GM21825 (cell line): ENCODE measurements around the gene FBXL13.
"Not testable (repeated sequence)": the region's sequence is repeated elsewhere in the genome, so short reads cannot be mapped to it uniquely, and the experiment has no call there.

Experiments used
- ATAC-seq: cut with Tn5 transposase; IDR thresholded peaks from one replicate; pipeline ENCODE4 v1.9.1; 2021; ENCODE audit warnings: mild to moderate bottlenecking, moderate library complexity; ENCODE audit not compliant: unreplicated experiment

FBXL13 gene

DNA sequence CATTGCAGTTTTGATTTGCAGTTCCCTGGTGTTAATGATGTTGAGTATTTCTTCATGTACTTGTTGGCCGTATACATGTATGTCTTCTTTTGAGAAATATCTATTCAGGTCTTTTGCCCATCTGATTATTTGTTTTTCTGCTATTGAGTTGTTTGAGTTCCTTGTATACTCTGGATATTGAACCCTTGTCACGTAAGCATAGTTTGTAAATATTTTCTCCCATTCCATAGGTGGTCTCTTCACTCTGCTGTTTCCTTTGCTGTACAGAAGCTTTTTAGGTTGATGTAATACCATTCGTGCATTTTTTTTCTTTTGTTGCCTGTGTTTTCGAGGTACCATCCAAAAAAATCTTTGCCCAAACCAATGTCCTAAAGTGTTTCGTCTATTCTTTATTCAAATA is 205.4 kb downstream of the FBXL13 start:
- ATAC-seq: no peak

DNA sequence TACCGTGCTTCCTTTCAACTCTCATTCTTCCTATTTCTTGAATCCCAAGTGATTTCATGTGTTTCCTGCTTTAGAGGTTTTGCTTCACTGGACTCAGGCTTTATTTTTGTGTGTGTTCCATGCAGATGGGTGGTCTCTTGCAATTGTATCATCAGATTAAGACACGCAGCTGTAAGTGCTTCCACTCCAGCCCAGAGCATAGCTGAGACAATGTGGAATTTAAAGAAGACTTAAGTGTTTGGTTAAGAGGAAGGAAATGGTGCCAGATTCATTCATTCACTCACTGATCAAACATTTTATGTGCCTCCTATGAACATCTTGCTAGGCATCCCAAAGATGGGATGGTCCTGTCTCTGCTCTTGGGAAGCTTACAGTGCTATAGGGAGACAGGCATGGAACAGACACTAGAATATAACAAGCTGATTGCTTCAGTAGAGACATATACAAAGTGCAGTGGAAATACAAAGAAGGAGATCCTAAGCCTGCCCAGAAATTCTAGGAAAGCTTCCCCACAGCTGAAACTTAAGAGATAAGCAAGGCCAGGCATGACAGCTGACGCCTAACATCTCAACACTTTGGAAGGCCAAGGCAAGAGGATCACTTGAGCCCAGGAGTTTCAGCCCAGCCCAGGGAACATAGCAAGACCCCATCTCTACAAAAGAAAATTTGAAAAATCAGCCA is 207.9 kb downstream of the FBXL13 start:
- ATAC-seq: no peak

DNA sequence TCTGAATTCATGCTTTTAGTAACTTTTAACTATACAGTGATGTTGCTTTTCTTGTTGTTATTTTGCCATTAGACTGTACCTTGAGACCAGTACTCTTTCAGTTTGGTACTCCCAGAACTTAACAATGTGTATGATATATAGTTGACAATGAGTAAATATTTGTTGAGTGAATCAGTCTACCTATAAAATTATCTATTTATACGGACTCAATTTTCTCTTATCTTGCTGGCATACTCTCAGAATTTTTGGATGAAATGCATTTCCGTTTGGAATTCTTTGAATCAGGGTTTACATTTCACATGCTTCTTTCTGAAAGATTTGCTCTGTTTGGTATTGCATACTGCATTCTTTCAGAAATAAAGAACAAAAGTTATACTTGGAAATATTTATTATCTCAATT is 209.6 kb downstream of the FBXL13 start:
- no peak for ATAC-seq

DNA sequence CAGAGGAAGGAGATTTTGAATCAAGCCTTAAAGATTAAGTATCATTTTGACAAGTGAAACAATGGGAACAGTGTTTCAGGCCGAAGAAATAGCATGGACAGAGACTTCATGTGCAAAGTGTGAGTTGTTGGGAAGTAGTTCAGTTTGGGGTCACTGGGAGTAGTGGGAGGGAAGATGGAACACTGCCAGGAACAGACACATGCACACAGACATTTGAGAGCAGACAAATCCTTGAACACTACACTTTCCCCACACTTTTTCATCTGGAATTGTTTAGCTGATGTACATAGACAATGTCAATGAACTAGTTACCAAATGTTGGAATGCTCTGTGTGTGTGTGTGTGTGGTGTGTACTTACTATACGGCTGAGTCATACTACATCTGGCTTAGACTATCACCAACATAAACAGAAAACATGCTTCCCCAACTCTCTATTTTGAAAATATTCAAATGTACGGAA is 214.2 kb downstream of the FBXL13 start:
- no peak for ATAC-seq

DNA sequence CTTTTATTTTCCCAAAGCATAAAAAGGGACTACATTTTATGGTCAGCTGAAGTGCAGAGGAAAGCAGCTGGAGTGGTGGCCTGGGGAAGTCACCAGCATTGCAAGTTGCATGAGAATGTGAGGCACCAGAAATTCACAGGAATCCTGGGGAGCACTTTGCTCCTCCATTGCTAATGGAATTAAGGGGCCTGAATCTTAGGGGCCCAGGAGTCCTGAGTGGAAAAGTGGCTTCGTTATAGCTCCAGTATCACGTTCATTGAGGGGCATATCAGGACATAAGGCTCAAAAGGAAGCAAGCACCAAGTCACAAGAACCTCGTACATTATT is 214.8 kb downstream of the FBXL13 start:
- no peak for ATAC-seq

DNA sequence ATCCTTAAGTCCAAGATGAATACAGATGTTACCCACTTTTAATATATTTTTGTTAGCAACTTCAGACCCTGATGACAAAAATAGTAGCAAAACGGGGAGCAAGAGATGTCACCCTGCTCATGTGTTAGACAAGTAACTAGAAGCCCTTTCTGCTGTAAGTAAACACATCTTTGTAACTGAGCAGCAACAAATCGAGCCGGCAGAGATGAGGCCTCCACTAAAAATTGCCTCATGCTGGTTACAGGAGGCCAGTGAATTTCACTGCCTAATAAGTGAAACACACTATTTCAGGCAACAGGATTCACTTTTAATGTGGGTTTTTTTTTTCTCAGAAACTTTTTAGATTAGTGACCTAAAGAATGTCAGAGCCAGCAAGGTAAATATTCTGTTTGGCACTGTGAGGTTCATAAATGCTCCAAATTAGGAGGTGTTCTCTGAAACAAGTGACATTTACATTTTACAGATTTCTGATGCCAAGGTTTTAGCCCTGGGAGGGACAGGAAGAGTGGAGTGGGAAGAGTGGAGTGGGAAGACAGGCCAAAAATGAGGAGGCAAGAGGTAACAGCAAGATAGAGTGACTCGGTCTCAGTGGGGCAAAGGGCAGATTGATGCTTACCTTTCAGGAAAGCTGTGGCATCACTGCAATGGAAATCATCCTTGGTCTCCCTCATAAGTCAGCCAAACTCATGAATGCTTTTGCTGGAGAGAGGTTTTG is 215.4 kb downstream of the FBXL13 start:
- ATAC-seq: no peak

DNA sequence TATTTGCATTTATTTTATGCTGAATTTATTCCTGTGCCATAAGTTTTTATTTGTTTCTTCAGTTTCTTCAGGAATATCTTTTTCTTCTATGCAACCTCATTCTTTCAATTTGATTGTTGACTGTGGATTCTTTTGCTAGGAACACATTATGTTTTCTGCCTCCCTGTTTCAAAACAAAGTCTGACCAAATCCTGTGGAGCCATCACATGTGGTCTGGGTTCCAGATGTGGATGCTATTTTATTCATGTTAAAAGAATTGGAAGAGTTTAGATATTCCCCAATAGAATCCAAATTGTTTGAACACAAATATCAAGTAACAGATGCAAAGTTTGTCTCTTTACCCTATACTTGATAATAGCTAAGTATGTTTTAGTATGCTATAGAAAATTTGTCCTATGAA is 218.6 kb downstream of the FBXL13 start:
- ATAC-seq: no peak

DNA sequence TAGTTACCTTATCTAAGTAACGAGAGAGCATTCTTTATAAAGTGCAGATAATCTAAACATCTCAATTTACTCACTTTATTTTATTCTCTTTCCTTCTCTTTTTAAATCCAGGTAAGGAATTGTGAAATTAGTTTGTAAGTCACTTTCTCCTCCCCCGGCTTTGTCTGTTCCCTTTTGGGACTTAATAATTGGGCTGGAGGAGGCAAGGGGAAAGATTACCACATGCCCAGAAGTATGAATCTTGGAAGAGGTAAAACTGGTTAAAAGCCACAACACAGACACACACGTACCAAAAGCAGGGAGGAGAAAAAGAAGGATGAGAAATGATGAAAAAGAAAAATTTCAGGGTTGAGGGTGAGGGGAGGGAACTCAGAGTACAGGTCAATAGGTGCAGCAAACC is 225.1 kb downstream of the FBXL13 start:
- ATAC-seq: no peak

DNA sequence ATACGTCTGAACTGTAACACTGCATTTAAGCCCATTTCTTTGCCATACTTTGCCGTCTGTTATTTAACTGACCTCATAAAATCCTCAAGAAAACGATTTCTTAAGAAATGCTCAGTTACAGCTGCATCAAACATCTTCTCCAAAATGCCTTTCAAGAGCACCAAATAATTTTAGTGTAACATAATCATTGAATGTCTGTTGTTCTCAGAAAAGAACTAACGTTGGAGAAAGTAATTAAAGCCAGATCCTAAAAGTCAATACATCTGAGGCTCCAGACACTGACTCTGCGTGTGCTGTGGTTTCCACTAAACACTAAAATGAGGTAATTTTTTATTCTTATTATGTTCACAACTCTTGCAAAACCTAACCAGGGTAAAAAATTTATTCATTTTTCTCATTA is 225.5 kb downstream of the FBXL13 start:
- no peak for ATAC-seq

DNA sequence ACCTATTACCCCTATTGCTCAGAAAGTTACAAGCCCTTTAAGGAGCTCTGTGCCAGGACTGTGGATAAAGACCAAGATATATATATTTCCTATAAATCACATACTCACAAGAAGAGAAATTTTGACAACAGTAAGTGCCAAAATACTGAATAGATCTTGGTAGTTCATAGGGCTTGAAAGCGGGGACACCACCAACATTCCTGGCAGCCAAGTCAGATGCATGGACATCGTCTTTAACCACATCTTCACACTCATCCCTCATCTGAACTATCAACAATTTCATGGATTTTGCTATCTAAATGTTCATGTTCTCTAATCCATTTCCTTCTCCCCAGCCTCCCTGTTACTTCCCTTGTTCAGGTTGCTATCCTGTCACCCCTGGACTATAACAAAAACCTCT is 229.2 kb downstream of the FBXL13 start:
- ATAC-seq: no peak

DNA sequence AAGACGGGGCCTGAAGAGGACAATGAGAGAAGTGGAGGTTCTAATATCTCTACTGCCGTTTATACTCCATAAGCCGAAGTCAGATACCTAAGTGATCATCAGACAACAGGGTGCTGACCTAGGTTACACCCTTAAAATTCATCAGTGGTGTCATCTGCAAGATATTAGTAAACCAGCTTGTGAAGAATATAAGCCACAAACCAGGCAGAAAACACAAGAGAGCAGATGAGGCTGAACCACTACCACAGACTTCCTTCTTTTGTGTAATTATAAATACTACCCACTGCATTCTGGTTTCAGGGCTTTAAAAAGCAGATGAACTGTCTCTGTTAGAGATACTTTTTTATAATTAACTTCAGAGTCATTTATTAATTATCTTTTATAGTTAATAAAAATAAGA is 230.7 kb downstream of the FBXL13 start:
- peak; percentile 81 for ATAC-seq

DNA sequence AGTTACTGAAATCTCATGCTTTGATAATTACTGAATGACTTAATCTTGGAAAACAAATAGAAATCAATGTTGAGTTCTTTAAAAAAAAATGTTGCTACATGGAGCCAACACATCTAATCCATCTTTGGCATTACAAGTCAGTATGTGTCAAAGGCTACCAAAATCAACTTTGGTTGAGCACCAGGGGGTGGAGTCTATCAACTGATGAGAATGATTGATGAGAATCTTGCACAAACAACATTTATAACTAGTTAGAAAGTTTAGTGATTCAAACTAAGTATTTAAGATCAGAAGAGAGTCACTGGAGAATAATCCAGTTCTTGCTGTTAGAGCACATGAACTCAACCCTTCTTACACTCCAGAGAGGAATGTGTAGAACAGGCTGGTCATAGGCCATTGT is 232.3 kb downstream of the FBXL13 start:
- ATAC-seq: no peak

DNA sequence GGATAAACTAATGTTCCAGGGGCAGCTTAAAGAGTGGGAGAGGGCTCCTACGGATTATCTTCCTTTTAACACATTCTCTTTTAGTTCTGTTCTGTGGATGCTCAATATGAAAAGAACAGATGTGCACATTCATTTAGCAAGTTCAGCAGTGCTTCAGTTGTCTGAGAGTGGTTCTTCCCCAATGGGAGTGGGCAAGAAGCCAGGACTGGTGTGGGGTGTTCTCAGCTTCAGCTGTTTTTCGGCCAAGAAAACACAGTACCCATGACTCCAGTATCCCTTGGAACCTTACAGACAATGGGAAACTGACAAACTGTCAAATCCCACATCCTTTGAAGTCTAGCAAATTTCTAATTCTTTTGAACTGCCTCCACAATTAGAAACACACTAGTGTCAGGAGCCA is 233.3 kb downstream of the FBXL13 start:
- no peak for ATAC-seq

DNA sequence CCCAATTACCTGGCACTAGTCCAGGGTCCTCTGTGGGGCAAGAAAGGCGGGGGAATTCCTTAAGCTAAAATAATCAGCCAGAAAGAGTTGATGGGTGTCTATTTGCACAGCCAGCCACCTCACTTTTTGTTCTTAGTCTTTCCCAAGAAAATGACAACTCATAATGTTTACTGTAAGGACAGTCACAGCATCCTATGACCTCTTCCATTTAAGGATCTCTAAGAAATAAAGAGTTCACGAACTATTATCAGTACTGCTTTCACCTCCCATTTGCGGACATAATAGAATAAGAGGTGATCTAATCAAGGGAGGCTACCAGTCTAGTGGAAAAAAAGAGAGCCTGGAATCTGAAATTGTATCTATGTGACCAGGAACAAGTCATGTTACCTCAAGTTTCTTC is 234.2 kb downstream of the FBXL13 start:
- ATAC-seq: no peak

DNA sequence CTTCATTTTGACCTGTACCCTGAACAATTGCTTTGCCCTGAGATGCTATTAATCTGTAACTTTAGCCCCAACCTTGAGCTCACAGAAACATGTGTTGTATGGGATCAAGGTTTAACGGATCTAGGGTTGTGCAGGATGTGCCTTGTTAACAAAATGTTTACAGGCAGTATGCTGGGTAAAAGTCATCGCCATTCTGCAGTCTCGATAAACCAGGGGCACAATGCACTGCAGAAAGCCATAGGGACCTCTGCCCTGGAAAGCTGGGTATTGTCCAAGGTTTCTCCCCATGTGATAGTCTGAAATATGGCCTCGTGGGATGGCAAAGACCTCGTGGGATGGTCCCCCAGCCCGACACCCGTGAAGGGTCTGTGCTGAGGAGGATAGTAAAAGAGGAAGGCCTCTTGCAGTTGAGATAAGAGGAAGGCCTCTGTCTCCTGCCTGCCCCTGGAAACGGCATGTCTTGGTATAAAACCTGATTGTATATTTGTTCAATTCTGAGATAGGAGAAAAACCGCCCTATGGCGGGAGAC is 236.0 kb downstream of the FBXL13 start:
- ATAC-seq: not testable (repeated sequence)

DNA sequence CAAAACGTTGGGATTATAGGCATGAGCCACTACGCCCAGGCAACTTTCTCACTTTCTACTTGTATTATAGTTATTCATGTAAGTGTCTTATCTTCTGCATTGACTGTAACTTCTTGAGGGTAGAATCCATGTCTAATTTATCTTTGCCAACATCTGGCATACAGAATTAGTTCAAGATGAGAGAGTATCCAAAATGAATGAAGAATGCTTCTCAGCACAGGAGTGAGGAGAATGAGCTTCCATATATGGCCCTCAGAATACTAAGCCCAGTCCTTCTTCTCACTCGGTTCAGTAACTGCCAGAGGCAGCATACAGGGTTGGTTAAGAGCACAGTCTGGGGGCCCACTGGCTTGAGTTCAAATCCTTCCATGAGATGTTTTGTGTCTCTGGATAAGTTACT is 236.8 kb downstream of the FBXL13 start:
- ATAC-seq: no peak

DNA sequence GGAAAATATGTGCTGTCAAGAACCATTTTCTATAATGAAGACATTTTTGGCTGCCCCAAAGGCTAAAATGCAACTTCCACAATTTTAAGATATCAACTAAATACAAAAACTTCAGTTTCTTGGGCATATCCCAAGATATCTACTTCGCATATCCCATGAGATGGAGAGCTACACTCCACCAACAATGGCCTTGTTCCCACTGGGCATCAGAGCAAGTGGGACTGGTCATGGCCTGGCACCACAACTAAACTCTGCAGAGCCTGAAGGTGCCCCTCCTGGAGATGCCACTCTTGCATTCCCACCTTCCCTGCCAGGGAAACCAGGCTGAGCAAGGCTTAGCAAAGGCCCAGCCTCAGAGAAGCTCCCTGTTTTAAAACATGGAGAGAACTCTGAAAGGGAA is 237.6 kb downstream of the FBXL13 start:
- no peak for ATAC-seq

DNA sequence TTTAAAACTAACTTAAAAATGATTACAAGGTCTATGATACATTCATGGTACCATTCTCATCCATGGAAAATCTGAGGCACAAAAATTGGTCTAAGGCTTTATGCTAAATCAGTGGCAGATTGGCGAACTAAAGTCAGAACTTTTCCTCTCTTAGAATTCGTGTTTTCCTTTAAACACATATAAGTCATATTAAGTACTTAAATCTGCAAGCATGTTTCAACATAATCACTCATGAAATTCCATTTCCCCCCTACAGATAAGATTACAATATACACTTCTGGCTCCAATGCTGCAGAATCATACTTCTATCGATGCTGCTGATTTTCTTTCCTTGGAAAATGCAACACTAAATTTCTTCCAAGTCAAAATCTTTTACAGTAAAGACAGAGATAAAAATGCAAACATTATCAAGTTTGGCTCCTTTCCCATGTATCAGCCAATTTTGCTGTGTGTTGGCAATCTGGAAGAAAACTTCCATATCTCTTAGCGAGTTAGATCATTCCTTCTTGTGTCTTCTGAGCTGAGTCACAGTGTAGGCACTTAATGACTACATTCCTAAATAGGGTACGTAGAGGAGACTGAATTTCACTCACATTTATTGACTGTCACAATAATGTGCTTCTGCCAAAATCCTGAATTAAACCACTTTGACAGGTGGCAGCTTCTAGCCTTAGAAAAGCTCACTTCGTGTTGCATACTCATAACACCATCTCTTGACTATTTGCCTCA is 238.2 kb downstream of the FBXL13 start:
- ATAC-seq: no peak

DNA sequence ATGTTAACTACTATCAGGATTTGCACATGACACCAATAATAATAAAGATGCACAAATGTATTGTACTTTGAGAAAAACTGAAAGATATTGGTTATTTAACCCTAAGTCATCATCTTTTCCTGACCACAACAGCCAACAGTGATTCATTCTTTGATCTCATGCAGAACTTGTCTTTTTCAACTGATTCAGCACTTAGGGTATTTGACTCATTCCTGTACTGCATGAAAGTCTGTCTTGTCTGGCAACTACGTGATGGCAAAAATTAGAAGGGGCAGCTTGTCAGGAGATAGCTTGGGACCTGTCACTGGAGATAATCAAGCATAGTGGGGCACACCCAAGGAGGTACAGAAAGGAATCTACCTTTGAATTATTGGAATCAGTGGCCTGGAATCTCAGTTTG is 239.6 kb downstream of the FBXL13 start:
- peak; percentile 91 for ATAC-seq

DNA sequence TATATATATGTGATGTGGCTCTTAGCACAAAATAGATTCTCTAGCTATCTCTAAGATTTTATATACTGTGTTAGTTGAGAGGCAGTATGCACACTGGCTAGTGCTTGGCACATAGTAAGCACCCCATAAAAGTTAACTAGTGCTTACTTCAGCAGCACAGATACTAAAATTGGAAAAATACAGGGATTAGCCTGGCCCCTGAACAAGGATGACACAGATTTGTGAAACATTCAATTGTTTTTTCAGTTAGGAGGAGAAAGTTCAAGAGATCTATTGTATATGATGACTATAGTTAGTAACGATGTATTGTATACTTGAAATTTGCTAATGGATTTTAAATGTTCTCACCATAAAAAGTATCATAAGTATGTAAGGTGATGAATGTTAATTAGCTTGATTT is 240.1 kb downstream of the FBXL13 start:
- no peak for ATAC-seq

DNA sequence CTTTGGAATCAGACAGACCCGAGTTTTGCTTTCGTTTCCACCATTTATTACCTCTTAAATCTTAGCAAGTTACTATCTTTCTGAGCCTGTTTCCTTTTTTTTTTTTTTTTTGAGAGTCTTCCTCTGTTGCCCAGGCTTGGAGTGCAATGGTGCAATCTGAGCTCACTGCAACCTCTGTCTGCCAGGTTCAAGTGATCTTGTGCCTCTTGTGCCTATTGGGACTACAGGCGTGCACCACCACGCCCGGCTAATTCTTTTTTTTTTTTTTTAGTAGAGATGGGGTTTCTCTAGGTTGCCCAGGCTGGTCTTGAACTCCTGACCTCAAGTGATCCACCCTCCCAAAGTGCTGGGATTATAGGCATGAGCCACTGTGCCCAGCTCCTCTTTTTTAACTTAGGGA is 241.3 kb downstream of the FBXL13 start:
- no peak for ATAC-seq

DNA sequence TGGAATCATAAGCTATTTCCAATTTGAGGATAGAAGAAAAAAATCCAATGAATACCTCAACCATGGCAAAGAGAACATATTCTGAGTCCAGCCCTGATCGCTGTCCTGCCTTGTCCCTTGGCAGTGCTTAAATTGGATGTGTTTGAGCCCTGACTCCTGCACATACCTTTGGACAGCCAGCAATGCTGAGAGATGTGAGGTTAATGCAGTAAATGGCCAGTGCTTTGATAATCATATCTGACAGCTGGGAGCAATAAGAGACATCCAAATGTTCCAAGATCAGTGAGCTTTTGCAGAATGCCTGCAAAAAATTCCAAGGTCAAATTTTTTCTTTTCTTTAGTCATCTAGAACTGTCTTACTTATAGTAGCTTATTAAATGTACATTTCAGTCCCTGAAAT is 241.9 kb downstream of the FBXL13 start:
- no peak for ATAC-seq
